ENCODE measurements around the gene LRFN5. TPM values are rescaled to one million over a fixed set of nuclear protein-coding genes. Genes with fewer than 3 reads are reported as not detected.

The LRFN5 gene
- total RNA-seq, 1 experiment from 2014 or later, result 1.3 TPM

DNA sequence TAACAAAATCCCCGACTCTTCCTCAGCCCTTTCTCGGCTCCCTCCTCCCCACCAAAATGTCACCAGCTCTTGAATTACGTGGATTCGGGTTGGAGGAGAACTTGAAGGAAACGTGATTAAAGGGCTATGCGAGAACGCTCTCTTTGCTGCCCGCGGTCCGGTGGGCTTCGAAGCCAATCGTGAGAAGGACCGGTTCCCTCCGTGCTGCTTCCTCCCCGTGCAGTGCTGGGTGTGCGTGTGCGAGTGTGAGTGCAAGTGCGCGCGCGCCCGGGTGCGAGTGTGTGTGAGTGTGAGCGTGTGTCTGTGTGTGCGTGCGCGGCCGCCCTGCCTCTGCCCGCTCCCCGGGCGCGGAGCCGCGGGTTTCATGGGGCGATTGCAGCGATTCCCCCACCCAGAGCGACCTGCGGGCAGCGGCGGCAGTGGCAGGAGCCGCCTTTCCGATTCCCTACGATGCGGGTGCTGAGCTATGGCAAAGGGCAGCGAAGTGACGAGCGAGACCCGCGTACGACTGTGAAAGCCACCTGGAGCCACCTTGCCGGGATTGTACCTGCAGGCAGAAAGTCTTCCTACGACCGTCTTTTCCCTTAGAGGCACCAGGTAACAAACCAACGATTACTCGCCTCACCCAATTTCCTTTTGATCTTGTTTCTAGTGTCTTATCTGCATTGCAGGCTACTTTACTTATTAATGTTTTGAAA is 1.4 kb downstream of the LRFN5 start:
- H3K56ac ChIP-seq (ENCODE audit: insufficient read length, low read depth, low read length), result no peak overlapping the region
- H2BK5ac ChIP-seq (ENCODE audit: insufficient read length, low read length), result no peak overlapping the region
- no peak overlapping the region for H2BK120ac ChIP-seq (ENCODE audit: low read depth, low read length, poor library complexity, severe bottlenecking)
- H3K4me3 Mint-ChIP-seq, result peak overlapping the region; percentile 76 to 92
- TF ChIP-seq, protein P1, sequence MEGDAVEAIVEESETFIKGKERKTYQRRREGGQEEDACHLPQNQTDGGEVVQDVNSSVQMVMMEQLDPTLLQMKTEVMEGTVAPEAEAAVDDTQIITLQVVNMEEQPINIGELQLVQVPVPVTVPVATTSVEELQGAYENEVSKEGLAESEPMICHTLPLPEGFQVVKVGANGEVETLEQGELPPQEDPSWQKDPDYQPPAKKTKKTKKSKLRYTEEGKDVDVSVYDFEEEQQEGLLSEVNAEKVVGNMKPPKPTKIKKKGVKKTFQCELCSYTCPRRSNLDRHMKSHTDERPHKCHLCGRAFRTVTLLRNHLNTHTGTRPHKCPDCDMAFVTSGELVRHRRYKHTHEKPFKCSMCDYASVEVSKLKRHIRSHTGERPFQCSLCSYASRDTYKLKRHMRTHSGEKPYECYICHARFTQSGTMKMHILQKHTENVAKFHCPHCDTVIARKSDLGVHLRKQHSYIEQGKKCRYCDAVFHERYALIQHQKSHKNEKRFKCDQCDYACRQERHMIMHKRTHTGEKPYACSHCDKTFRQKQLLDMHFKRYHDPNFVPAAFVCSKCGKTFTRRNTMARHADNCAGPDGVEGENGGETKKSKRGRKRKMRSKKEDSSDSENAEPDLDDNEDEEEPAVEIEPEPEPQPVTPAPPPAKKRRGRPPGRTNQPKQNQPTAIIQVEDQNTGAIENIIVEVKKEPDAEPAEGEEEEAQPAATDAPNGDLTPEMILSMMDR (conservative IDR thresholded peaks at IDR 0.05), result no peak
- no peak overlapping the region for H3K27ac Mint-ChIP-seq
- H3K27me3 Mint-ChIP-seq (ENCODE audit: low read depth), result peaks cover 74% of the 10 kb centered on the region
- peak; percentile 40 for DNase-seq
- H3K4me1 Mint-ChIP-seq, result peaks cover 45 to 47% of the 10 kb centered on the region in 2 experiments
- H3K9me3 ChIP-seq (ENCODE audit: control insufficient read depth, low read depth, low read length), result no peaks in the 10 kb centered on the region
- H4K5ac ChIP-seq (ENCODE audit: insufficient read length, low read depth, low read length), result no peak overlapping the region
- H3K14ac ChIP-seq (ENCODE audit: insufficient read depth, low read length), result no peak overlapping the region; the same call in 1 of the 2 replicates
- peak overlapping the region; percentile 97 for H3K4me2 ChIP-seq (ENCODE audit: insufficient read depth, insufficient read length, low read length)
- no peak overlapping the region for H2AK5ac ChIP-seq (ENCODE audit: insufficient read length, low read length)
- H2BK15ac ChIP-seq (ENCODE audit: low read depth, low read length), result no peak overlapping the region
- H3K36me3 Mint-ChIP-seq (ENCODE audit: insufficient read depth in 1 of 3, low read depth in 3 of 3), result no peaks in the 10 kb centered on the region
- H3T11ph ChIP-seq (ENCODE audit: low read length), result no peak overlapping the region
- no peak overlapping the region for H4K91ac ChIP-seq (ENCODE audit: insufficient read length, low read depth, low read length)
- no CpG with 5 or more reads among the region's 55 CpGs for WGBS (ENCODE audit: extremely low coverage, insufficient read length, low lambda C conversion rate)
- H3K27ac ChIP-seq (ENCODE audit: insufficient read length, low read depth, low read length), result no peak overlapping the region
- no peak overlapping the region for H2AFZ ChIP-seq (ENCODE audit: low read length)
- H3K79me1 ChIP-seq (ENCODE audit: insufficient read depth, low read depth, low read length, poor library complexity, severe bottlenecking), result no peaks in the 10 kb centered on the region
- peaks cover 49% of the 10 kb centered on the region for H3K23me2 ChIP-seq (ENCODE audit: insufficient read length, low read depth, low read length, poor library complexity, severe bottlenecking)
- H2BK20ac ChIP-seq (ENCODE audit: low read depth, low read length, poor library complexity, severe bottlenecking), result no peak overlapping the region
- no peak overlapping the region for H3K4ac ChIP-seq (ENCODE audit: low read depth, low read length)
- no peaks in the 10 kb centered on the region for H3K79me2 ChIP-seq (ENCODE audit: insufficient read depth, low read length)
- no peak overlapping the region for H3K18ac ChIP-seq (ENCODE audit: insufficient read length, low read depth, low read length)
- no peaks in the 10 kb centered on the region; a peak in 1 of 5 replicates for H3K9me3 Mint-ChIP-seq
- H2BK12ac ChIP-seq (ENCODE audit: insufficient read length, low read depth, low read length), result no peak overlapping the region
- peaks cover 22% of the 10 kb centered on the region for H3K27me3 ChIP-seq (ENCODE audit: insufficient read depth, low read length)
- H4K8ac ChIP-seq (replicated peaks; ENCODE audit: insufficient read length, low read depth, low read length), result no peak overlapping the region
- no peak overlapping the region for H3K23ac ChIP-seq (ENCODE audit: insufficient read length, low read depth, low read length)
- H3K4me1 ChIP-seq (ENCODE audit: insufficient read depth, low read length), result no peaks in the 10 kb centered on the region
- H4K20me1 ChIP-seq (ENCODE audit: control insufficient read depth, insufficient read depth, insufficient read length), result no peaks in the 10 kb centered on the region
- H3K9ac ChIP-seq (ENCODE audit: extremely low read depth, insufficient read length, low read length), result no peak overlapping the region
